Motor neuron (in vitro differentiated cells): ENCODE data around the gene PLCL1. TPM values are rescaled to one million over a fixed set of nuclear protein-coding genes. Genes with fewer than 3 reads are reported as not detected.
"Not testable (repeated sequence)": the region's sequence is repeated elsewhere in the genome, so short reads cannot be mapped to it uniquely, and the experiment has no call there.

ENCODE experiments used
- ATAC-seq, 8 experiments: fragments of 200-7000 bp; cut with Tn5 transposase; replicated peaks in 6 of 8; 2 replicates each; pipeline ENCODE4 v1.8.0; 2021; ENCODE audit warnings: mild to moderate bottlenecking in 8 of 8, moderate library complexity in 8 of 8
- H3K27ac ChIP-seq, 2 donors: fragments of 250-450 bp; sonication (Bioruptor Pico); 2 replicates each; pipeline ENCODE4 v1.9.0; 2021; ENCODE audit warnings: antibody characterized with exemption in 2 of 2, mild to moderate bottlenecking in 2 of 2, moderate library complexity in 1 of 2
- H3K4me1 ChIP-seq, 2 donors: fragments of 250-450 bp; sonication (Bioruptor Pico); replicated peaks in 1 of 2; 2 replicates each; pipeline ENCODE4 v1.6.1; 2021; ENCODE audit warnings: antibody characterized with exemption in 2 of 2, mild to moderate bottlenecking in 2 of 2, moderate library complexity in 1 of 2
- H3K4me3 ChIP-seq, 5 donors: fragments of 250-450 bp; sonication (Bioruptor Pico); 2 replicates each; pipeline ENCODE4 v1.9.0; 2021; ENCODE audit warnings: antibody characterized with exemption in 5 of 5, mild to moderate bottlenecking in 5 of 5, moderate library complexity in 4 of 5
- WGBS, 10 experiments: fragments of 450-650 bp; shearing (Covaris generic); methylation state at CpG; one replicate each; pipeline ENCODE4 v1.0.0; 2022; 5-methylcytosine and 5-hydroxymethylcytosine counted together
- in situ Hi-C, 9 experiments: fragments of 400-800 bp; cut with MboI; loops; one replicate each; pipeline ENCODE4 v1.15.0; 2021; ENCODE audit warnings: low sequenced_read_pairs in 9 of 9, low pct_unique_long_range_greater_than_20kb in 2 of 9; ENCODE audit not compliant: unreplicated experiment in 9 of 9
- total RNA-seq, 8 experiments: library from RNA; unstranded; fragments of 300-600 nt; gene quantifications; 2 replicates each; pipeline versions ENCODE4 v1.2.3 to v1.2.4, GENCODE V29; 2022

Gene PLCL1
- total RNA-seq, 8 experiments from 2014 or later: 7.0 to 16.8 (median 10.1) TPM

DNA sequence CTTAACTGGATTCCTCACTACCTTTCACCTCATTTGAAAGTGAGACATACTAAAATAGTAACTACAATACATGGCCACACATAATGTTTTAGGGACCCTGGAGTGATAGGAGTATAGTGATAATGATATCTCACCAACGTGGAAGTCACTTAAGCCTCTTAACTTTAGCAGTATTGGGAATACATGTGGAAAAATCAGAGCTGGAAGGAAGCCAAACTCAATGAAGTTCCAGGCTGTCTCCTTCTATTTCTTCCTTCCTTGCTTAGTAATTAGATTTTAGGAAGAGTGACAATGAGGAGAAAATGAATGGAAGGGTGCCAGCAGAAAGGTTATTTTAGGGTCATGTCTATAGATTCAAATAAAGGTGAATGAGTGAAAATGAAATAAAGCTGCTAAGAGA lies 387.3 kb downstream of the PLCL1 start:
- Histone ChIP-seq H3K4me3 (no peak overlapping the region), H3K27ac (no peak overlapping the region), H3K4me1 (no peaks in the 10 kb centered on the region)
- WGBS, 10 experiments: 0 to 67% (median 40%) methylated on average over 1 of the region's 1 CpG; no CpG with 5 or more reads in 3 of the 10 experiments
- ATAC-seq: no peak
- in situ Hi-C loops: no loop called here

GRCh38 chr2:198196556-198196955 lies 392.2 kb downstream of the PLCL1 start:
- H3K4me3 ChIP-seq, ATAC-seq, in situ Hi-C loops, H3K27ac ChIP-seq, H3K4me1 ChIP-seq: not testable (repeated sequence)
- WGBS, 10 experiments: 80% methylated on average over 1 of the region's 7 CpGs; no CpG with 5 or more reads in 9 of the 10 experiments

Other genes with a start within 250 kb of the PLCL1 start
- gene RFTN2, start 129.0 kb upstream of the PLCL1 start, total RNA-seq: 10 to 100 TPM in 1 of 8 experiments, 1 to 10 TPM in 4, under 1 TPM in 3; 0.63 to 22.7 (median 2.3) TPM
- 10 to 100 TPM in 3 of 8 experiments, 1 to 10 TPM in 5; 5.4 to 21.0 (median 8.4) TPM for gene MARS2, start 99.2 kb upstream of the PLCL1 start, total RNA-seq
- under 1 TPM in 5 of 8 experiments, not detected in 3; 0.15 to 0.57 (median 0.18) TPM for gene BOLL, start 19.3 kb upstream of the PLCL1 start, total RNA-seq